H1 (cell line): ENCODE results near the gene CNGB1. TPM values are rescaled to one million over a fixed set of nuclear protein-coding genes. Genes with fewer than 3 reads are reported as not detected.

Experiments used
- BCL11A ChIP-seq, 2 experiments: IDR thresholded peaks; one replicate each; pipeline ENCODE4 v1.6.1; 2011; ENCODE audit warnings: low read depth in 2 of 2, low read length in 2 of 2, mild to moderate bottlenecking in 2 of 2
- KDM1A ChIP-seq: fragments of 200-600, 300-600 bp; sonication (generic); IDR thresholded peaks from 2 replicates; pipeline ENCODE4 v1.7.1; 2016; ENCODE audit warnings: mild to moderate bottlenecking, low read length, borderline replicate concordance
- RBBP5 ChIP-seq: IDR thresholded peaks from 2 replicates; pipeline ENCODE4 v1.7.1; 2012; ENCODE audit warnings: low read depth, mild to moderate bottlenecking, inconsistent platforms, low read length, moderate library complexity, borderline replicate concordance
- TAF7 ChIP-seq: optimal IDR thresholded peaks from 2 replicates; pipeline ENCODE3; 2011; ENCODE audit warnings: low read depth, mild to moderate bottlenecking, inconsistent platforms, low read length, moderate library complexity, borderline replicate concordance
- TCF12 ChIP-seq: IDR thresholded peaks from 2 replicates; pipeline ENCODE4 v1.6.1; 2011; ENCODE audit warnings: low read depth, mild to moderate bottlenecking, low read length
- polyA plus RNA-seq, 7 experiments: library from polyadenylated mRNA; depleted of rRNA in 3 of 7; stranded (reverse) in 5 of 7; unstranded in 2 of 7; fragments of >200 nt in 5 of 7; fragments of 200-250 nt in 2 of 7; gene quantifications; 1 replicate in 5 of 7; 2 replicates in 1 of 7; 4 replicates in 1 of 7; pipeline versions ENCODE4 v1.2.1 to v1.2.3, GENCODE V29; 2011 to 2013; ENCODE audit warnings: missing spikeins in 2 of 7, mixed read lengths in 2 of 7
- total RNA-seq: library from RNA; stranded (reverse); fragmentation: NEBNext Ultra II Directional; extraction: Animal tissue kit (Norgen Biotek cat#: 25700); gene quantifications from 2 replicates; pipeline ENCODE4 v1.2.1, GENCODE V29; 2021
- TF ChIP-seq, protein P1 (sequence below): IDR thresholded peaks from 2 replicates; pipeline ENCODE4 v1.6.1; 2011; ENCODE audit warnings: low read length, improper control_type of control experiment
- TF ChIP-seq, protein P2 (sequence below): IDR thresholded peaks from 2 replicates; pipeline ENCODE4 v1.6.1; 2011; ENCODE audit warnings: low read depth, mild to moderate bottlenecking, low read length; ENCODE audit not compliant: insufficient read depth

The CNGB1 gene
- total and polyA plus RNA-seq, 2 of the 8 experiments (the other 6 are each of a cell fraction or from before 2014, with no cell fraction given): not detected

DNA sequence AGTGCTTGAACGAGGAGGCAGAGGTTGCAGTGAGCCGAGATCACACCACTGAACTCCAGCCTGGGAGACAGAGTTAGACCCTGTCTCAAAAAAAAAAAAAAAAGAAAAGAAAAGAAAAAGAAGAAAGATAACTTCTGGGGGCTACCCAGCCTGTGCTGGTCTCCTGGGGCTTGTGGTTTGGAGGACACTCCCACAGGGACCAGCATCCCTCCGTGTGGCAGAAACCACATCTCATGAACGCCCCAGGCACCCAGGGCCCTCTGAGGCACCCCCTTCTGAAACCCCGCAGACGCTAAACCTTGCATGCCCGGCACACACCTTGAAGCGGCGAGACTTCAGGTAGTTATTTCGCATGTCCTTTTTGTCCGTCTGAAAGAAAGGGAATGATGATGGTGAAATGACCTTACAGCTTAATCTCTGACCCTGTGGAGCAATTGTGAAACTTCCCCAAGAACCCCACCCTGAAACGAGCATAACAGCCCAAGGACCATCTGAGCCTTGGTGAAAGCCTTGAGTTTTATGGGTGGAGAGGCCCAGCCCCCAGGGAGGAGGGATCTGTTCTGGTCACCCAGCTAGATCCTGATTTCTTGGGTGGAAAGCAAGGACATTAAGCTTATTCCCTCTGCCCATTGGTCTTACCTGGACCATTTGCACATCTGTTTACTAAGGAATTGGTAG, 55.0 kb downstream of the CNGB1 start (continued):
- TF ChIP-seq TCF12 (no peak), TAF7 (no peak), KDM1A (no peak), RBBP5 (no peak), BCL11A (IDR thresholded peaks at IDR 0.05; ENCODE audit: low read depth in 2 of 2, low read length in 2 of 2) (no peak)
- TF ChIP-seq, protein P1, sequence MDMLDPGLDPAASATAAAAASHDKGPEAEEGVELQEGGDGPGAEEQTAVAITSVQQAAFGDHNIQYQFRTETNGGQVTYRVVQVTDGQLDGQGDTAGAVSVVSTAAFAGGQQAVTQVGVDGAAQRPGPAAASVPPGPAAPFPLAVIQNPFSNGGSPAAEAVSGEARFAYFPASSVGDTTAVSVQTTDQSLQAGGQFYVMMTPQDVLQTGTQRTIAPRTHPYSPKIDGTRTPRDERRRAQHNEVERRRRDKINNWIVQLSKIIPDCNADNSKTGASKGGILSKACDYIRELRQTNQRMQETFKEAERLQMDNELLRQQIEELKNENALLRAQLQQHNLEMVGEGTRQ: no peak
- TF ChIP-seq, protein P2, sequence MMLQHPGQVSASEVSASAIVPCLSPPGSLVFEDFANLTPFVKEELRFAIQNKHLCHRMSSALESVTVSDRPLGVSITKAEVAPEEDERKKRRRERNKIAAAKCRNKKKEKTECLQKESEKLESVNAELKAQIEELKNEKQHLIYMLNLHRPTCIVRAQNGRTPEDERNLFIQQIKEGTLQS: no peak
